ENCODE data around the gene SLC10A3.

DNA sequence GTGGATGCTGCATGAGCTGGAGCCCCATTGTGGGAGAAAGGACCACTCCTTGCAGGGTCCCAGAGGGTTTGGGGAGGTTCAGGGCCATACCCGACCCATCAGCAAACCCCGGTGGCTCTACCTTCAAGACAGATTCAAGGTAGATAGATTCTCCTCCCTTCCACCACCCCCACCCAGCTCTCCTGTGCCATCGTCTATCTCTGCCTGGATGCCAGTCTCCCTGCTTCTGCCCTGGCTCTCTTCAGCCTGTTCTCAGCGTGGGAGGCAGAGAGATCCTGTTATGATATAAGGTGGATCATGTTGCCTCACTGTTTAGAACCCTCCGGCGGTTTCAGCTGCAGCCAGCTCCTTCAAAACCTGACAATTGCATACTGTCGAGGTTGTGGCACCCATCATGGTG is 16.7 kb downstream of the SLC10A3 start:
- TF ChIP-seq, protein P1, sequence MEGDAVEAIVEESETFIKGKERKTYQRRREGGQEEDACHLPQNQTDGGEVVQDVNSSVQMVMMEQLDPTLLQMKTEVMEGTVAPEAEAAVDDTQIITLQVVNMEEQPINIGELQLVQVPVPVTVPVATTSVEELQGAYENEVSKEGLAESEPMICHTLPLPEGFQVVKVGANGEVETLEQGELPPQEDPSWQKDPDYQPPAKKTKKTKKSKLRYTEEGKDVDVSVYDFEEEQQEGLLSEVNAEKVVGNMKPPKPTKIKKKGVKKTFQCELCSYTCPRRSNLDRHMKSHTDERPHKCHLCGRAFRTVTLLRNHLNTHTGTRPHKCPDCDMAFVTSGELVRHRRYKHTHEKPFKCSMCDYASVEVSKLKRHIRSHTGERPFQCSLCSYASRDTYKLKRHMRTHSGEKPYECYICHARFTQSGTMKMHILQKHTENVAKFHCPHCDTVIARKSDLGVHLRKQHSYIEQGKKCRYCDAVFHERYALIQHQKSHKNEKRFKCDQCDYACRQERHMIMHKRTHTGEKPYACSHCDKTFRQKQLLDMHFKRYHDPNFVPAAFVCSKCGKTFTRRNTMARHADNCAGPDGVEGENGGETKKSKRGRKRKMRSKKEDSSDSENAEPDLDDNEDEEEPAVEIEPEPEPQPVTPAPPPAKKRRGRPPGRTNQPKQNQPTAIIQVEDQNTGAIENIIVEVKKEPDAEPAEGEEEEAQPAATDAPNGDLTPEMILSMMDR (IDR thresholded peaks at IDR 0.05) = no peak
- TF ChIP-seq POLR2A (IDR thresholded peaks at IDR 0.05) = no peak

Measured in heart left ventricle (tissue), 13 donors.